B cell (primary cell): Measurements from ENCODE around the gene REELD1.

Experiments used
- CTCF ChIP-seq: fragments of 200-600 bp; IDR thresholded peaks from one replicate; pipeline ENCODE4 v1.8.0; 2022; ENCODE audit warnings: antibody characterized with exemption, mild to moderate bottlenecking
- EZH2 ChIP-seq: IDR thresholded peaks from 2 replicates; pipeline ENCODE4 v1.6.1; 2012; ENCODE audit warnings: borderline replicate concordance, low read depth, mild to moderate bottlenecking, moderate library complexity, low read length; ENCODE audit not compliant: insufficient read depth, poor library complexity, severe bottlenecking

- no peak for TF ChIP-seq CTCF
- TF ChIP-seq EZH2, result no peak
Measured at GRCh38 chr4:146232131-146232722, 17.9 kb downstream of the REELD1 start.
